Progenitor cell of endocrine pancreas (in vitro differentiated cells): ENCODE data around the gene COG2. TPM values are rescaled to one million over a fixed set of nuclear protein-coding genes. Genes with fewer than 3 reads are reported as not detected.

ENCODE experiments used
- DNase-seq: peaks from one replicate; pipeline ENCODE4 v3.0.0; 2021; ENCODE audit warnings: low spot score; ENCODE audit not compliant: unreplicated experiment
- H3K27ac Mint-ChIP-seq: 2 replicates; pipeline ENCODE4 v1.8.0; 2021; ENCODE audit warnings: mild to moderate bottlenecking, moderate library complexity, mixed read lengths
- H3K27me3 Mint-ChIP-seq: 2 replicates; pipeline ENCODE4 v1.8.0; 2021; ENCODE audit warnings: mixed read lengths
- H3K36me3 Mint-ChIP-seq: 2 replicates; pipeline ENCODE4 v1.8.0; 2022; ENCODE audit warnings: mixed read lengths; ENCODE audit not compliant: insufficient read depth
- H3K4me1 Mint-ChIP-seq: 2 replicates; pipeline ENCODE4 v1.8.0; 2021; ENCODE audit warnings: low read depth, mixed read lengths
- H3K4me3 Mint-ChIP-seq: 2 replicates; pipeline ENCODE4 v1.8.0; 2021; ENCODE audit warnings: low read depth, mild to moderate bottlenecking, moderate library complexity, mixed read lengths
- H3K9me3 Mint-ChIP-seq: 2 replicates; pipeline ENCODE4 v1.8.0; 2021; ENCODE audit warnings: low read depth, mixed read lengths
- long read RNA-seq: library from polyadenylated mRNA; unstranded; transcript quantifications from one replicate; pipeline ENCODE4 v2.0.0, GENCODE V29; 2020
- total RNA-seq: library from RNA; stranded (reverse); gene quantifications from 2 replicates; pipeline ENCODE4 v1.2.1, GENCODE V29; 2021
- TF ChIP-seq, protein P1 (sequence below): fragments of 200-600 bp; sonication (generic); IDR thresholded peaks from one replicate; pipeline ENCODE4 v1.5.0; 2021; ENCODE audit warnings: antibody characterized with exemption, mild to moderate bottlenecking; ENCODE audit not compliant: unreplicated experiment

The COG2 gene, protein sequence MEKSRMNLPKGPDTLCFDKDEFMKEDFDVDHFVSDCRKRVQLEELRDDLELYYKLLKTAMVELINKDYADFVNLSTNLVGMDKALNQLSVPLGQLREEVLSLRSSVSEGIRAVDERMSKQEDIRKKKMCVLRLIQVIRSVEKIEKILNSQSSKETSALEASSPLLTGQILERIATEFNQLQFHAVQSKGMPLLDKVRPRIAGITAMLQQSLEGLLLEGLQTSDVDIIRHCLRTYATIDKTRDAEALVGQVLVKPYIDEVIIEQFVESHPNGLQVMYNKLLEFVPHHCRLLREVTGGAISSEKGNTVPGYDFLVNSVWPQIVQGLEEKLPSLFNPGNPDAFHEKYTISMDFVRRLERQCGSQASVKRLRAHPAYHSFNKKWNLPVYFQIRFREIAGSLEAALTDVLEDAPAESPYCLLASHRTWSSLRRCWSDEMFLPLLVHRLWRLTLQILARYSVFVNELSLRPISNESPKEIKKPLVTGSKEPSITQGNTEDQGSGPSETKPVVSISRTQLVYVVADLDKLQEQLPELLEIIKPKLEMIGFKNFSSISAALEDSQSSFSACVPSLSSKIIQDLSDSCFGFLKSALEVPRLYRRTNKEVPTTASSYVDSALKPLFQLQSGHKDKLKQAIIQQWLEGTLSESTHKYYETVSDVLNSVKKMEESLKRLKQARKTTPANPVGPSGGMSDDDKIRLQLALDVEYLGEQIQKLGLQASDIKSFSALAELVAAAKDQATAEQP
- total RNA-seq, result 45.2 and 48.3 TPM in 2 replicates
- long read RNA-seq, transcript COG2-202 (18 exons, 2,921 nt), result major isoform, 257 of 346 reads
- long read RNA-seq, transcript COG2-201 (18 exons, 2,843 nt), result minor isoform, 22 of 346 reads
- long read RNA-seq, partial matches to known transcripts, result 14 of 346 reads
- long read RNA-seq, other reads (novel, unspliced or antisense), result 53 of 346 reads

GRCh38 chr1:230642263-230642959 lies at the start of gene COG2:
Gene COG2 (plus strand): TSS chr1:230642481. CDS start chr1:230642607, 126 bp downstream.
- Mint-ChIP-seq H3K4me3 (peak within 1 kb of the TSS; percentile 97), H3K27me3 (no peaks in the 10 kb centered on the region), H3K4me1 (peaks cover 47% of the 10 kb centered on the region), H3K36me3 (peaks cover 4% of the 10 kb centered on the region), H3K27ac (peak within 1 kb of the TSS; percentile 98), H3K9me3 (no peaks in the 10 kb centered on the region)
- DNase-seq, result peak; percentile 100
- TF ChIP-seq, protein P1, sequence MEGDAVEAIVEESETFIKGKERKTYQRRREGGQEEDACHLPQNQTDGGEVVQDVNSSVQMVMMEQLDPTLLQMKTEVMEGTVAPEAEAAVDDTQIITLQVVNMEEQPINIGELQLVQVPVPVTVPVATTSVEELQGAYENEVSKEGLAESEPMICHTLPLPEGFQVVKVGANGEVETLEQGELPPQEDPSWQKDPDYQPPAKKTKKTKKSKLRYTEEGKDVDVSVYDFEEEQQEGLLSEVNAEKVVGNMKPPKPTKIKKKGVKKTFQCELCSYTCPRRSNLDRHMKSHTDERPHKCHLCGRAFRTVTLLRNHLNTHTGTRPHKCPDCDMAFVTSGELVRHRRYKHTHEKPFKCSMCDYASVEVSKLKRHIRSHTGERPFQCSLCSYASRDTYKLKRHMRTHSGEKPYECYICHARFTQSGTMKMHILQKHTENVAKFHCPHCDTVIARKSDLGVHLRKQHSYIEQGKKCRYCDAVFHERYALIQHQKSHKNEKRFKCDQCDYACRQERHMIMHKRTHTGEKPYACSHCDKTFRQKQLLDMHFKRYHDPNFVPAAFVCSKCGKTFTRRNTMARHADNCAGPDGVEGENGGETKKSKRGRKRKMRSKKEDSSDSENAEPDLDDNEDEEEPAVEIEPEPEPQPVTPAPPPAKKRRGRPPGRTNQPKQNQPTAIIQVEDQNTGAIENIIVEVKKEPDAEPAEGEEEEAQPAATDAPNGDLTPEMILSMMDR, result peak; percentile 100

DNA sequence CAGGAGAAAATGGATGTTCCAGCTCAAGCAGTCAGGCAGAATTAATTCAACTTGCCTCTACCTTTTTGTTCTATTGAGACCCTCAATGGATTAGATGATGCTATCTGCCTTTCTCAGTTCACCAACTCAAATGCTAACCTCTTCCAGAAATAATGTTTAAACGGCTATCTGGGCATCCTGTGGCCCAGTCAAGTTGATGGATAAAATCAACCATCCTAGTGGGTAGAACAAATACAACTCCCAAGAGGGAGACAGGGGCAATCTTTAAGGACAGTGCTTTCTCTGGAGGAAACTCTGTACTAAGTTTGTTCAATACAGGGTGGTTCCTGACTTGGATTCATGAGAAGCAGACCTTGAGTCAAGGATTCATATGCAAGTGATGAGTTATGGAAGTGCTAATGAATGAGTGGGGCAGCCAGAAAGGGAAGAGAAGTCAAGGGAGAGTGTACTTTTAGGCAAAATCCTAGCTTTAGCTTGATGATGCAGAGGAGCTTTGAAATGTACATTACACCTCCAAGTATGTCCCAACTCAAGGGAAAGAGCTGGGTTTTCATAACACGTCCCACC lies 49.4 kb upstream of the COG2 start:
- Mint-ChIP-seq H3K9me3 (peaks cover 3% of the 10 kb centered on the region), H3K27ac (no peak overlapping the region), H3K27me3 (no peaks in the 10 kb centered on the region), H3K4me3 (no peak overlapping the region), H3K4me1 (peaks cover 15% of the 10 kb centered on the region), H3K36me3 (no peaks in the 10 kb centered on the region)
- no peak for DNase-seq
- TF ChIP-seq, protein P1, result no peak

- Mint-ChIP-seq H3K4me3 (no peak overlapping the region), H3K36me3 (no peaks in the 10 kb centered on the region), H3K4me1 (peaks cover 15% of the 10 kb centered on the region), H3K27ac (no peak overlapping the region), H3K27me3 (no peaks in the 10 kb centered on the region), H3K9me3 (peaks cover 7% of the 10 kb centered on the region)
- TF ChIP-seq, protein P1, result no peak
- DNase-seq, result no peak
Measured at GRCh38 chr1:230594214-230594773, 48.0 kb upstream of the COG2 start.

- Mint-ChIP-seq H3K4me1 (peaks cover 15% of the 10 kb centered on the region), H3K4me3 (no peak overlapping the region), H3K9me3 (peaks cover 14% of the 10 kb centered on the region), H3K27ac (no peak overlapping the region), H3K36me3 (peaks cover 1% of the 10 kb centered on the region), H3K27me3 (no peaks in the 10 kb centered on the region)
- TF ChIP-seq, protein P1, result no peak
- no peak for DNase-seq
Measured at GRCh38 chr1:230595181-230595580, 47.1 kb upstream of the COG2 start.
